Ovary (tissue), 3 donors: Measurements from ENCODE around the gene PLGLB2.
"Not testable (repeated sequence)": the region's sequence is repeated elsewhere in the genome, so short reads cannot be mapped to it uniquely, and the experiment has no call there.

Experiments
- EP300 ChIP-seq: sonication (generic); formaldehyde crosslinking; IDR thresholded peaks from one replicate; pipeline ENCODE4 v1.6.1; 2017; ENCODE audit warnings: antibody characterized with exemption
- POLR2A ChIP-seq: fragments of 450-650 bp; IDR thresholded peaks from one replicate; pipeline ENCODE4 v1.6.1; 2017; ENCODE audit warnings: antibody characterized with exemption, mild to moderate bottlenecking, moderate library complexity
- TF ChIP-seq, protein P1 (sequence below), 3 donors: fragments of 450-650 bp in 2 of 3; fragments of 200-600 bp in 1 of 3; IDR thresholded peaks; one replicate each; pipeline versions ENCODE4 v1.5.1 to v1.8.0; 2016 to 2022; ENCODE audit warnings: antibody characterized with exemption in 3 of 3, mild to moderate bottlenecking in 1 of 3
- donor health status: DM: no; HTN: no; CAD: no.

DNA sequence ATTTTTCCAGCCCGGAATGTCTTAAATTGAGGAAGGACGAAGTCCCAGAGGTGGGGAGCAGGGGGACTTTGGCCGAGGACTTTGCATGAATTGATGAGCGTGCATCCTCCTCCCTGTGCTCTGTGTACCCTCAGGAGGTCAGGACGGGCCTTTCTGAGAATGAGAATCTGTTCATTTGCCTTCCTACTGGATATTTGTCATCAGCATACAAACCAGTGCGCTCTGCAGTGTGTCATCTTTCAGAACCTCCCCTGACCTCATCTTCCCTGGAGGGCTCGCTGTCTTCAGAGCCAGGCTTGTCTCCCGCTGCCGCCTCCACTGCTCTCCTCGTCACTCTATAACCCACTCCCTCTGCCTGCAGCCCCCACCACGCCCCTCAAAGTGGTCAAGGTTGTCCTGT, 2.7 kb downstream of the PLGLB2 start:
- not testable (repeated sequence) for TF ChIP-seq POLR2A, EP300
- TF ChIP-seq, protein P1, sequence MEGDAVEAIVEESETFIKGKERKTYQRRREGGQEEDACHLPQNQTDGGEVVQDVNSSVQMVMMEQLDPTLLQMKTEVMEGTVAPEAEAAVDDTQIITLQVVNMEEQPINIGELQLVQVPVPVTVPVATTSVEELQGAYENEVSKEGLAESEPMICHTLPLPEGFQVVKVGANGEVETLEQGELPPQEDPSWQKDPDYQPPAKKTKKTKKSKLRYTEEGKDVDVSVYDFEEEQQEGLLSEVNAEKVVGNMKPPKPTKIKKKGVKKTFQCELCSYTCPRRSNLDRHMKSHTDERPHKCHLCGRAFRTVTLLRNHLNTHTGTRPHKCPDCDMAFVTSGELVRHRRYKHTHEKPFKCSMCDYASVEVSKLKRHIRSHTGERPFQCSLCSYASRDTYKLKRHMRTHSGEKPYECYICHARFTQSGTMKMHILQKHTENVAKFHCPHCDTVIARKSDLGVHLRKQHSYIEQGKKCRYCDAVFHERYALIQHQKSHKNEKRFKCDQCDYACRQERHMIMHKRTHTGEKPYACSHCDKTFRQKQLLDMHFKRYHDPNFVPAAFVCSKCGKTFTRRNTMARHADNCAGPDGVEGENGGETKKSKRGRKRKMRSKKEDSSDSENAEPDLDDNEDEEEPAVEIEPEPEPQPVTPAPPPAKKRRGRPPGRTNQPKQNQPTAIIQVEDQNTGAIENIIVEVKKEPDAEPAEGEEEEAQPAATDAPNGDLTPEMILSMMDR (IDR thresholded peaks at IDR 0.05) = not testable (repeated sequence)
